B cell (primary cell): ENCODE results near the gene CDC42BPG. TPM values are rescaled to one million over a fixed set of nuclear protein-coding genes. Genes with fewer than 3 reads are reported as not detected.

ENCODE experiments used
- ATAC-seq: fragments of 200-7000 bp; cut with Tn5 transposase; one replicate; pipeline ENCODE4 v1.10.0; 2021; ENCODE audit warnings: low read depth, mild to moderate bottlenecking, moderate number of reproducible peaks, moderate library complexity
- CTCF ChIA-PET: fragments of 350-600 bp; sonication (Branson Sonifier 250); formaldehyde crosslinking; loops from one replicate; lab custom pipeline; 2021; ENCODE audit warnings: antibody characterized with exemption, inconsistent platforms; lab: Charles Lee
- POLR2A ChIA-PET: fragments of 350-600 bp; sonication (Branson Sonifier 250); formaldehyde crosslinking; loops from one replicate; lab custom pipeline; 2021; ENCODE audit warnings: antibody characterized with exemption; lab: Charles Lee
- DNase-seq: peaks from one replicate; pipeline ENCODE4 v3.0.0; 2013
- H2AFZ ChIP-seq: 2 replicates; pipeline ENCODE4 v1.6.1; 2012; ENCODE audit warnings: mild to moderate bottlenecking, low read depth, low read length; ENCODE audit not compliant: insufficient read depth, poor library complexity, severe bottlenecking
- H3K27ac ChIP-seq, 2 donors: 1 replicate in 1 of 2; 2 replicates in 1 of 2; pipeline ENCODE4 v1.5.1; 2012 to 2013; ENCODE audit warnings: low read length in 2 of 2, mild to moderate bottlenecking in 2 of 2, moderate library complexity in 1 of 2
- H3K27me3 ChIP-seq, 4 experiments: fragments of 200-600 bp in 1 of 4; sonication (generic) in 1 of 4; replicated peaks in 1 of 4; 1 replicate in 2 of 4; 2 replicates in 2 of 4; pipeline versions ENCODE4 v1.6.1 to v1.7.0; 2013 to 2016; ENCODE audit warnings: low read length in 3 of 4, mild to moderate bottlenecking in 2 of 4, mixed read lengths in 1 of 4, moderate library complexity in 1 of 4; ENCODE audit not compliant: insufficient read depth in 4 of 4, control insufficient read depth in 3 of 4; ENCODE audit errors: control extremely low read depth in 1 of 4
- H3K36me3 ChIP-seq, 2 experiments: replicated peaks in 1 of 2; 1 replicate in 1 of 2; 2 replicates in 1 of 2; pipeline versions ENCODE4 v1.6.1 to v1.7.1; 2013; ENCODE audit warnings: low read length in 1 of 2; ENCODE audit not compliant: insufficient read depth in 2 of 2, control insufficient read depth in 1 of 2; ENCODE audit errors: control extremely low read depth in 1 of 2, extremely low read depth in 1 of 2
- H3K4me1 ChIP-seq, 2 donors: fragments of 200-600 bp in 1 of 2; sonication (generic) in 1 of 2; 1 replicate in 1 of 2; 2 replicates in 1 of 2; pipeline versions ENCODE4 v1.5.1 to v1.6.1; 2013 to 2017; ENCODE audit warnings: low read length in 2 of 2; ENCODE audit not compliant: control insufficient read depth in 2 of 2, insufficient read depth in 2 of 2
- H3K4me2 ChIP-seq: replicated peaks from 2 replicates; pipeline ENCODE3; 2012; ENCODE audit warnings: mild to moderate bottlenecking, low read depth, low read length; ENCODE audit not compliant: poor library complexity, severe bottlenecking
- H3K4me3 ChIP-seq, 5 experiments: fragments of 200-600 bp in 1 of 5; sonication (generic) in 1 of 5; 1 replicate in 3 of 5; 2 replicates in 2 of 5; pipeline versions ENCODE4 v1.5.1 to v1.7.0; 2011 to 2016; ENCODE audit warnings: low read length in 4 of 5, mild to moderate bottlenecking in 4 of 5, low read depth in 2 of 5, control low read depth in 1 of 5, moderate library complexity in 1 of 5; ENCODE audit not compliant: insufficient read depth in 1 of 5; ENCODE audit errors: control extremely low read depth in 1 of 5, extremely low read depth in 1 of 5
- H3K79me2 ChIP-seq: fragments of 200-600 bp; sonication (generic); one replicate; pipeline ENCODE4 v1.6.0; 2016; ENCODE audit warnings: low read length; ENCODE audit not compliant: control insufficient read depth, insufficient read depth
- H3K9ac ChIP-seq: fragments of 200-600 bp; sonication (generic); 2 replicates; pipeline ENCODE4 v1.6.1; 2017; ENCODE audit warnings: mild to moderate bottlenecking, low read length, moderate library complexity
- H3K9me3 ChIP-seq, 3 donors: one replicate each; pipeline versions ENCODE4 v1.6.1 to v1.7.1; 2013; ENCODE audit warnings: low read length in 2 of 3; ENCODE audit not compliant: control insufficient read depth in 2 of 3, insufficient read depth in 1 of 3; ENCODE audit errors: control extremely low read depth in 1 of 3
- H4K20me1 ChIP-seq: 2 replicates; pipeline ENCODE4 v1.6.0; 2012; ENCODE audit warnings: mild to moderate bottlenecking, low read length; ENCODE audit not compliant: insufficient read depth, control insufficient read depth, poor library complexity, severe bottlenecking
- H3K27ac Mint-ChIP-seq: one replicate; pipeline ENCODE4 v1.8.0; 2021; ENCODE audit warnings: mixed read lengths
- H3K27me3 Mint-ChIP-seq: one replicate; pipeline ENCODE4 v1.8.0; 2021; ENCODE audit warnings: mixed read lengths
- H3K4me1 Mint-ChIP-seq: one replicate; pipeline ENCODE4 v1.8.0; 2021; ENCODE audit warnings: mixed read lengths
- H3K4me3 Mint-ChIP-seq: one replicate; pipeline ENCODE4 v1.8.0; 2021; ENCODE audit warnings: mixed read lengths
- H3K9me3 Mint-ChIP-seq: one replicate; pipeline ENCODE4 v1.8.0; 2022; ENCODE audit warnings: mixed read lengths; ENCODE audit not compliant: insufficient read depth
- CTCF ChIP-seq: fragments of 200-600 bp; IDR thresholded peaks from one replicate; pipeline ENCODE4 v1.8.0; 2022; ENCODE audit warnings: antibody characterized with exemption, mild to moderate bottlenecking
- EZH2 ChIP-seq: IDR thresholded peaks from 2 replicates; pipeline ENCODE4 v1.6.1; 2012; ENCODE audit warnings: borderline replicate concordance, low read depth, mild to moderate bottlenecking, moderate library complexity, low read length; ENCODE audit not compliant: insufficient read depth, poor library complexity, severe bottlenecking
- WGBS: methylation state at CpG from one replicate; pipeline ENCODE4 v1.1.5; 2013; ENCODE audit warnings: missing lambda C conversion rate; ENCODE audit not compliant: insufficient coverage; 5-methylcytosine and 5-hydroxymethylcytosine counted together
- intact Hi-C: fragments of 100-400 bp; cut with micrococcal nuclease; formaldehyde crosslinking; loops from one replicate; pipeline ENCODE4 v1.10.0; 2022
- polyA plus RNA-seq: library from polyadenylated mRNA; depleted of rRNA; stranded (reverse); fragments of >200 nt; gene quantifications from 2 replicates; pipeline ENCODE4 v1.2.3, GENCODE V29; 2012
- total RNA-seq, 2 donors: library from RNA; stranded (reverse); fragments of 120-200 nt in 1 of 2; gene quantifications; 1 replicate in 1 of 2; 2 replicates in 1 of 2; pipeline versions ENCODE4 v1.2.3 to v1.2.4, GENCODE V29; 2013 to 2022

Gene CDC42BPG
- total and polyA plus RNA-seq, 2 donors (not counting 1 experiment from before 2014, with no cell fraction given): 3.7 to 8.7 TPM

DNA sequence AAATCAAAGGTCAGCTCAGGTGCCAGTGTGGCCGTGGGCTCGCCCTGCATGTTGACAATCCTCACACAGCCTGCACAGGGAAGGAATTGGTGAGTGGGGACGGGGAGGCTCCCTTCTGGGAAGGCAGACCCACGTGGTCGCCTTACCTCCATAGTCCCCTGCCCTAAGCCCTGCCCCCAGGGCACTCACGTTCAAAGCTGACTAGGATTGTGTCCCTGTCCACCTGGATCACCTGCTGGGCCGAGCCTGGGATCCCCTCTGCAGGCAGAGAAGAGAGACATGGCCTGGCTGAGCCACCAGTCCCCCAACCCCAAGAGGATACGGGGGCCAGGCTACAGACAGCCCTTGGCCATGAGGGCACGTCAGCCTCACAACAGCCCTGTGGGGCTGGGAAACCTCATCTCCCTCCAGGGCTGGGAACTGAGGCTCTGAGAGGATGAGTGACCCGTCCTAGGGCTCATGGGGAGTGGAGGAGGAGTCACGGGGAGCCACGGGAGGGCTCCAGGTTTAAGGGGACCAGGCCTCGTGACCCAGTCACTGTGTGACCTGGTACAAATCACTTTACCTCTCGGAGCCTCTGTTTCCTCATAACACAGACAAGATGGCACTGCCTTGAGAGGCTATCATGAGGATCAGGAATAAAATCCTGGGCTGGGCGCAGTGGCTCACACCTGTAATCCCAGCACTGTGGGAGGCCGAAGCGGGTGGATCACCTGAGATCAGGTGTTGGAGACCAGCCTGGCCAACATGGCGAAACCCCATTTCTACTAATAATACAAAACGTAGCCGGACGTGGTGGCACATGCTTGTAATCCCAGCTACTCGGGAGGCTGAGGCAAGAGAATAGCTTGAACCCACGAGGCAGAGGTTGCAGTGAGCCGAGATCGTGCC lies 54.0 kb downstream of the CDC42BPG start:
- 96% methylated on average over 11 of the region's 25 CpGs for WGBS
- H3K4me1 Mint-ChIP-seq: peaks cover 19% of the 10 kb centered on the region
- DNase-seq: no peak
- Histone ChIP-seq H3K9ac (no peak overlapping the region), H3K4me3 (no peak overlapping the region), H2AFZ (no peak overlapping the region), H3K4me2 (no peak overlapping the region), H3K27me3 (no peaks in the 10 kb centered on the region), H4K20me1 (no peaks in the 10 kb centered on the region), H3K36me3 (peaks cover 4 to 48% of the 10 kb centered on the region in 2 experiments), H3K79me2 (no peaks in the 10 kb centered on the region), H3K9me3 (no peaks in the 10 kb centered on the region), H3K4me1 (peaks cover 13 to 18% of the 10 kb centered on the region in 2 donors), H3K27ac (no peak overlapping the region)
- CTCF ChIA-PET: interaction anchor here (1.5 to 1.7 kb wide), 2 partner anchors 10 to 103 kb away, joined by 3 to 10 read pairs; no protein-coding TSS in a partner anchor
- TF ChIP-seq EZH2: no peak
- TF ChIP-seq CTCF: no peak
- H3K27ac Mint-ChIP-seq: no peak overlapping the region
- ATAC-seq: no peak
- H3K4me3 Mint-ChIP-seq: no peak overlapping the region
- no peaks in the 10 kb centered on the region for H3K9me3 Mint-ChIP-seq
- intact Hi-C loops: no loop called here
- H3K27me3 Mint-ChIP-seq: no peaks in the 10 kb centered on the region
- POLR2A ChIA-PET: interaction anchor here (1.3 kb wide), 1 partner anchor 75 kb away, joined by 3 read pairs; no protein-coding TSS in a partner anchor
